GM18951 (cell line): Measurements from ENCODE around the gene ACAD10.

Experiments
- POLR2A ChIP-seq: IDR thresholded peaks from 4 replicates; pipeline ENCODE4 v1.6.1; 2011; ENCODE audit warnings: mild to moderate bottlenecking; ENCODE audit not compliant: insufficient read length, insufficient read depth; ENCODE audit errors: extremely low read depth
- in situ Hi-C: fragments of 300-500 bp; cut with MboI; formaldehyde crosslinking; loops from one replicate; pipeline ENCODE4 v1.12.0; 2022; ENCODE audit warnings: low sequenced_read_pairs, mixed read lengths, inconsistent platforms; ENCODE audit not compliant: unreplicated experiment

The ACAD10 gene

GRCh38 chr12:111777345-111778045, 91.6 kb downstream of the ACAD10 start:
- in situ Hi-C loops: no loop called here
- TF ChIP-seq POLR2A: peak; percentile 39

GRCh38 chr12:111780166-111780565, 94.3 kb downstream of the ACAD10 start:
- in situ Hi-C loops: no loop called here
- no peak for TF ChIP-seq POLR2A

- in situ Hi-C loops: no loop called here
- TF ChIP-seq POLR2A: no peak
Measured at GRCh38 chr12:111780615-111781014, 94.8 kb downstream of the ACAD10 start.

- TF ChIP-seq POLR2A: no peak
- in situ Hi-C loops: no loop called here
Measured at GRCh38 chr12:111781085-111781658, 95.3 kb downstream of the ACAD10 start.

- in situ Hi-C loops: no loop called here
- TF ChIP-seq POLR2A: no peak
Measured at GRCh38 chr12:111783046-111783445, 97.2 kb downstream of the ACAD10 start.

- in situ Hi-C loops: no loop called here
- TF ChIP-seq POLR2A: no peak
Measured at GRCh38 chr12:111784953-111785352, 99.1 kb downstream of the ACAD10 start.

- no peak for TF ChIP-seq POLR2A
- in situ Hi-C loops: no loop called here
Measured at GRCh38 chr12:111785651-111786050, 99.8 kb downstream of the ACAD10 start.

GRCh38 chr12:111788178-111788654, 102.4 kb downstream of the ACAD10 start:
- in situ Hi-C loops: no loop called here
- no peak for TF ChIP-seq POLR2A

GRCh38 chr12:111789779-111790178, 103.9 kb downstream of the ACAD10 start:
- in situ Hi-C loops: no loop called here
- no peak for TF ChIP-seq POLR2A

GRCh38 chr12:111791507-111791906, 105.7 kb downstream of the ACAD10 start:
- no peak for TF ChIP-seq POLR2A
- in situ Hi-C loops: no loop called here

GRCh38 chr12:111792155-111792855, 106.5 kb downstream of the ACAD10 start:
- TF ChIP-seq POLR2A: no peak
- in situ Hi-C loops: no loop called here

- no peak for TF ChIP-seq POLR2A
- in situ Hi-C loops: no loop called here
Measured at GRCh38 chr12:111792856-111793235, 107.0 kb downstream of the ACAD10 start.

GRCh38 chr12:111798182-111798581, 112.3 kb downstream of the ACAD10 start:
- in situ Hi-C loops: no loop called here
- TF ChIP-seq POLR2A: no peak

GRCh38 chr12:111799758-111800157, 113.9 kb downstream of the ACAD10 start:
- in situ Hi-C loops: no loop called here

More at GRCh38 chr12:111799758-111800157, 113.9 kb downstream of the ACAD10 start:
- no peak for TF ChIP-seq POLR2A
